Mesenchymal stem cell (in vitro differentiated cells and primary cell): ENCODE data around the gene KCTD19.

Experiments used
- DNase-seq: peaks from one replicate; pipeline ENCODE4 v3.0.0-alpha.2; 2013
- H2AFZ ChIP-seq: one replicate; pipeline ENCODE4 v1.6.1; 2013; ENCODE audit warnings: low read depth, mild to moderate bottlenecking, control low read depth, inconsistent platforms, low read length, moderate library complexity
- H2AK5ac ChIP-seq: 2 replicates; pipeline ENCODE4 v1.6.1; 2013; ENCODE audit warnings: low read length, moderate library complexity, mild to moderate bottlenecking, inconsistent platforms; ENCODE audit not compliant: severe bottlenecking
- H2BK120ac ChIP-seq: one replicate; pipeline ENCODE4 v1.6.1; 2013; ENCODE audit warnings: low read depth, mild to moderate bottlenecking, inconsistent platforms, low read length, moderate library complexity
- H2BK12ac ChIP-seq, 2 experiments: one replicate each; pipeline ENCODE4 v1.6.1; 2013; ENCODE audit warnings: inconsistent platforms in 2 of 2, low read length in 2 of 2, mild to moderate bottlenecking in 2 of 2, moderate library complexity in 2 of 2, control low read depth in 1 of 2
- H2BK15ac ChIP-seq: one replicate; pipeline ENCODE4 v1.6.1; 2013; ENCODE audit warnings: mild to moderate bottlenecking, low read depth, inconsistent platforms; ENCODE audit not compliant: poor library complexity, severe bottlenecking
- H2BK5ac ChIP-seq: 2 replicates; pipeline ENCODE4 v1.6.1; 2013; ENCODE audit warnings: low read depth, mild to moderate bottlenecking, low read length, control low read depth, inconsistent platforms; ENCODE audit not compliant: poor library complexity, severe bottlenecking
- H3K14ac ChIP-seq, 2 experiments: one replicate each; pipeline ENCODE4 v1.6.1; 2013; ENCODE audit warnings: inconsistent platforms in 2 of 2, low read length in 2 of 2, control low read depth in 1 of 2, mild to moderate bottlenecking in 1 of 2, moderate library complexity in 1 of 2
- H3K18ac ChIP-seq, 2 experiments: one replicate each; pipeline ENCODE4 v1.6.1; 2013; ENCODE audit warnings: inconsistent platforms in 2 of 2, low read length in 2 of 2, control low read depth in 1 of 2, low read depth in 1 of 2, mild to moderate bottlenecking in 1 of 2
- H3K23ac ChIP-seq, 2 experiments: one replicate each; pipeline ENCODE4 v1.6.1; 2013; ENCODE audit warnings: inconsistent platforms in 2 of 2, low read length in 2 of 2, mild to moderate bottlenecking in 2 of 2, moderate library complexity in 2 of 2, control low read depth in 1 of 2
- H3K27ac ChIP-seq: 2 replicates; pipeline ENCODE4 v1.5.1; 2013; ENCODE audit warnings: mild to moderate bottlenecking, moderate library complexity, low read length, control low read depth, inconsistent platforms; ENCODE audit not compliant: poor library complexity, severe bottlenecking
- H3K27me3 ChIP-seq, 2 experiments: 2 replicates each; pipeline versions ENCODE4 v1.6.1 to v1.7.0; 2013; ENCODE audit warnings: low read length in 2 of 2, mild to moderate bottlenecking in 2 of 2, moderate library complexity in 2 of 2, control low read depth in 1 of 2, inconsistent platforms in 1 of 2; ENCODE audit not compliant: control insufficient read depth in 1 of 2, insufficient read depth in 1 of 2
- H3K36me3 ChIP-seq, 2 experiments: 2 replicates each; pipeline versions ENCODE4 v1.6.1 to v1.7.0; 2013; ENCODE audit warnings: low read length in 2 of 2, control low read depth in 1 of 2, inconsistent platforms in 1 of 2, low read depth in 1 of 2, mild to moderate bottlenecking in 1 of 2; ENCODE audit not compliant: insufficient read depth in 2 of 2, control insufficient read depth in 1 of 2
- H3K4ac ChIP-seq, 2 experiments: one replicate each; pipeline ENCODE4 v1.6.1; 2013; ENCODE audit warnings: inconsistent platforms in 2 of 2, low read length in 2 of 2, mild to moderate bottlenecking in 2 of 2, moderate library complexity in 2 of 2, control low read depth in 1 of 2, low read depth in 1 of 2
- H3K4me1 ChIP-seq: 2 replicates; pipeline ENCODE4 v1.6.1; 2013; ENCODE audit warnings: low read depth, low read length, control low read depth; ENCODE audit not compliant: control insufficient read depth, insufficient read depth
- H3K4me2 ChIP-seq: 2 replicates; pipeline ENCODE4 v1.6.1; 2013; ENCODE audit warnings: low read length, mild to moderate bottlenecking, inconsistent platforms; ENCODE audit not compliant: poor library complexity, severe bottlenecking
- H3K4me3 ChIP-seq, 2 experiments: 2 replicates each; pipeline versions ENCODE4 v1.5.1 to v1.7.0; 2013; ENCODE audit warnings: low read length in 2 of 2, mild to moderate bottlenecking in 2 of 2, control low read depth in 1 of 2, low read depth in 1 of 2; ENCODE audit not compliant: insufficient read depth in 1 of 2
- H3K79me1 ChIP-seq: replicated peaks from 2 replicates; pipeline ENCODE4 v1.6.1; 2013; ENCODE audit warnings: mild to moderate bottlenecking, control low read depth, low read length, inconsistent platforms; ENCODE audit not compliant: poor library complexity, severe bottlenecking
- H3K9ac ChIP-seq: 2 replicates; pipeline ENCODE4 v1.7.0; 2013; ENCODE audit warnings: mild to moderate bottlenecking, low read length, moderate library complexity
- H3K9me3 ChIP-seq: 2 replicates; pipeline ENCODE4 v1.7.0; 2013; ENCODE audit warnings: mild to moderate bottlenecking, low read length; ENCODE audit not compliant: control insufficient read depth
- H4K8ac ChIP-seq: one replicate; pipeline ENCODE4 v1.6.1; 2013; ENCODE audit warnings: inconsistent platforms, mild to moderate bottlenecking, low read length, moderate library complexity
- H4K91ac ChIP-seq: one replicate; pipeline ENCODE4 v1.6.1; 2013; ENCODE audit warnings: mild to moderate bottlenecking, low read length, inconsistent platforms
- WGBS: methylation state at CpG from one replicate; pipeline ENCODE4 v1.1.7; 2013; ENCODE audit warnings: mixed read lengths; 5-methylcytosine and 5-hydroxymethylcytosine counted together

The KCTD19 gene

GRCh38 chr16:67329901-67330300 is 3.4 kb upstream of the KCTD19 start:
- Histone ChIP-seq H3K9me3 (no peaks in the 10 kb centered on the region), H3K4me3 (no peak overlapping the region), H3K4ac (no peak overlapping the region), H3K4me1 (peaks cover 11% of the 10 kb centered on the region), H2AFZ (no peak overlapping the region), H4K8ac (no peak overlapping the region), H2BK15ac (no peak overlapping the region), H3K36me3 (no peaks in the 10 kb centered on the region), H3K18ac (no peak overlapping the region), H2AK5ac (no peak overlapping the region), H3K79me1 (no peaks in the 10 kb centered on the region), H4K91ac (no peak overlapping the region), H3K4me2 (no peak overlapping the region), H3K23ac (no peak overlapping the region), H3K9ac (no peak overlapping the region), H3K27me3 (peaks cover 0 to 14% of the 10 kb centered on the region in 2 experiments), H2BK12ac (no peak overlapping the region), H2BK120ac (no peak overlapping the region), H3K14ac (no peak overlapping the region), H2BK5ac (no peak overlapping the region), H3K27ac (no peak overlapping the region)
- DNase-seq = no peak
- WGBS = 69% methylated on average over 2 of the region's 5 CpGs

GRCh38 chr16:67327743-67328142 is 1.2 kb upstream of the KCTD19 start:
- no peak overlapping the region for H2AFZ ChIP-seq
- WGBS = 90% methylated on average over 2 of the region's 3 CpGs
- peak overlapping the region in 1 of 2 experiments; percentile 21 for H2BK12ac ChIP-seq
- no peak overlapping the region for H2BK15ac ChIP-seq
- no peaks in the 10 kb centered on the region for H3K79me1 ChIP-seq
- no peak overlapping the region for H3K18ac ChIP-seq
- H3K36me3 ChIP-seq = no peaks in the 10 kb centered on the region
- H2BK5ac ChIP-seq = no peak overlapping the region
- no peak overlapping the region for H2BK120ac ChIP-seq
- H3K4me3 ChIP-seq = no peak overlapping the region
- H3K27ac ChIP-seq = no peak overlapping the region
- no peak overlapping the region for H3K4me2 ChIP-seq
- H3K9me3 ChIP-seq = no peaks in the 10 kb centered on the region
- H3K23ac ChIP-seq = no peak overlapping the region
- no peak overlapping the region for H4K8ac ChIP-seq
- H4K91ac ChIP-seq = no peak overlapping the region
- H3K4me1 ChIP-seq = peaks cover 11% of the 10 kb centered on the region
- H3K9ac ChIP-seq = no peak overlapping the region
- H3K14ac ChIP-seq = no peak overlapping the region
- DNase-seq = no peak
- no peak overlapping the region for H3K4ac ChIP-seq
- H2AK5ac ChIP-seq = no peak overlapping the region
- peaks cover 17 to 31% of the 10 kb centered on the region in 2 experiments for H3K27me3 ChIP-seq

GRCh38 chr16:67326115-67326471 is 448 bp downstream of the KCTD19 start:
- peak overlapping the region in 1 of 2 experiments; percentile 71 for H3K4me3 ChIP-seq
- H2AFZ ChIP-seq = peak overlapping the region; percentile 20
- H3K79me1 ChIP-seq = no peaks in the 10 kb centered on the region
- H2AK5ac ChIP-seq = no peak overlapping the region
- H2BK120ac ChIP-seq = no peak overlapping the region
- H3K18ac ChIP-seq = peak overlapping the region; percentile 37 to 70
- peak overlapping the region; percentile 41 for H3K4me2 ChIP-seq
- no peak overlapping the region for H2BK5ac ChIP-seq
- no peak for DNase-seq
- H3K23ac ChIP-seq = peak overlapping the region in 1 of 2 experiments; percentile 9
- peak overlapping the region in 1 of 2 experiments; percentile 2 for H3K4ac ChIP-seq
- no peaks in the 10 kb centered on the region for H3K9me3 ChIP-seq
- H3K27ac ChIP-seq = no peak overlapping the region
- 57% methylated on average over 11 of the region's 11 CpGs for WGBS
- H4K91ac ChIP-seq = no peak overlapping the region
- H2BK12ac ChIP-seq = no peak overlapping the region
- H2BK15ac ChIP-seq = no peak overlapping the region
- peak overlapping the region; percentile 52 for H4K8ac ChIP-seq
- H3K9ac ChIP-seq = peak overlapping the region; percentile 72
- H3K36me3 ChIP-seq = no peaks in the 10 kb centered on the region
- peaks cover 11% of the 10 kb centered on the region for H3K4me1 ChIP-seq
- peak overlapping the region in 1 of 2 experiments; percentile 62 for H3K14ac ChIP-seq
- H3K27me3 ChIP-seq = peaks cover 18 to 36% of the 10 kb centered on the region in 2 experiments

- Histone ChIP-seq H3K14ac (no peak overlapping the region), H4K8ac (no peak overlapping the region), H3K4me1 (peaks cover 6% of the 10 kb centered on the region), H4K91ac (no peak overlapping the region), H3K4ac (no peak overlapping the region), H2BK15ac (no peak overlapping the region), H3K79me1 (no peaks in the 10 kb centered on the region), H2BK12ac (no peak overlapping the region), H3K9me3 (no peaks in the 10 kb centered on the region), H2BK5ac (no peak overlapping the region), H3K4me3 (no peak overlapping the region), H2BK120ac (no peak overlapping the region), H3K27ac (no peak overlapping the region), H3K27me3 (peaks cover 6 to 9% of the 10 kb centered on the region in 2 experiments), H3K23ac (no peak overlapping the region), H3K4me2 (no peak overlapping the region), H3K9ac (no peak overlapping the region), H2AK5ac (no peak overlapping the region), H2AFZ (no peak overlapping the region), H3K36me3 (no peaks in the 10 kb centered on the region), H3K18ac (no peak overlapping the region)
- no peak for DNase-seq
Measured at GRCh38 chr16:67317853-67318252, 8.7 kb downstream of the KCTD19 start.
